SKM-1 treated with dmso at 0.1 percent for 144 hours (cell line): Measurements from ENCODE around the gene PHTF2.
A peak's percentile ranks its signal among the peaks of the same experiment; 100 is the strongest.

Experiments used
- DNase-seq: peaks from one replicate; lab custom pipeline; 2025; ENCODE audit not compliant: unreplicated experiment; lab: John Stamatoyannopoulos, UW

PHTF2 gene

DNA sequence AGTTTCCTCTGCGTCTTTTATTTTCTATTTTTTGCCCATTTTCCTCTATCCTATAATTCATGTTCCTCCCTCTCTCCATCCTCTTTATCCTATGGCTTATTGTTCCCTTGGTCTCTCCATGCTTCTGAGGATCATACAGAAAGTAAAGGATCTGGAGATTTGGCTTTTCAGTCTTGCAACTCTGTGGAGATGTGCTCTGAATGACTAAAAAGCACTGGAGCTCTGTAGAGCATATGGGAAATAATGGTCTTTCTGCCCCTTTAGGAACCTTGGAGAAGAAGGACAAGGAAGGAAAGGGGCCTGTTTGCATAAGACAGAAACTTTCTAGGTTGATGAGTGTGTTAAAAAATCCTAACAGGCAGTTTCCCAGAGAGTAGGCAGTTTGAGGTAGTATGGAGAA is 120.1 kb downstream of the PHTF2 start:
- DNase-seq = no peak

GRCh38 chr7:77923419-77923818 is 124.8 kb downstream of the PHTF2 start:
- DNase-seq = no peak

GRCh38 chr7:77930496-77930895 is 131.9 kb downstream of the PHTF2 start:
- no peak for DNase-seq

DNA sequence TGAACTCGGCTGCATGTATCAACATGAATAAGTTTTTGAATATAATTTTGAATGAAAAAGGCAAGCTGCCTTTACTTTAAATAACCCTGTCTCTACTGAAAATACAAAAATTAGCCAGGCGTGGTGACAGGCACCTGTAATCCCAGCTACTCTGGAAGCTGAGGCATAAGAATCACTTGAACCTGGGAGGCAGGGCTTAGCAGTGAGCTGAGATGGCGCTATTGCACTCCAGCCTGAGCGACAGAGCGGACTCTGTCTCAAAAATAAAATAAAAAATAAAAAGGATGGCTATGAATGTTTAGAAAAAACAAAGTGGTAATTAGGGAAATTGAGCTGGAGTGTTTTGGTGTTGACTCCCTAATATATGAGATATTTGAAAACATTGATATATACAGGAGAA is 133.3 kb downstream of the PHTF2 start:
- DNase-seq = no peak

GRCh38 chr7:77933394-77933793 is 134.8 kb downstream of the PHTF2 start:
- DNase-seq = no peak

DNA sequence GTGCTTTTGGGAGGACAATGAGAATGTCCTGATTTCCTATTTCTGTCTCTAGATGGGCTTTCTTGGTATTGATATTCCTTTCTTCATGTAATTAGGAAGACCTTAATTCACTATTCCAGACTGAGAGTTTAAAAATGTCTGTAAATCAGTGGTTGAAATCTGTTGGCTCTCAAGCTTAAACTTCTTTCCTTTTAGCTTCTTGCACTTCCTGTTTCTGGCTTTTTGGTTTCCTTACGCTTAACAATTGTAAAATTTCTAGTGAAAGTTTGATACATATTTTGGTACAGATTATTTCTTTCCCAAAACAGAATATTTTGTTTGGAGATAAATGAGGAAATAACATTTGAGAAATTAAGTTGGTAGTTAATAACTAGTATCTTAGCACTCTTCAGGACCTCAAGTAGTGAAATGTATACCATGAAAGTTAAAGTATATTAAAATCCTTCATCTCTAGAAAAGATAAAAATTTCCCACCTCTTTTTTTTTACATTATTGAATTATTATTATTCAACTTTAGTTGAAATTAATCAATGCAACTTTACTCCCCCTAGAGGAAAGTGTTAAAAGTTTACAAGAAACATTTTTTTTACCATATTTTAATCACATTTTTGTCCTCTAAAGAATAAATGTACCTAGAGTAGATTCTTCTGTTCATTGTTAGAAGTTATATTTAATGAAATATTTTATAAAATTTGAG is 137.2 kb downstream of the PHTF2 start:
- DNase-seq = peak; percentile 12

DNA sequence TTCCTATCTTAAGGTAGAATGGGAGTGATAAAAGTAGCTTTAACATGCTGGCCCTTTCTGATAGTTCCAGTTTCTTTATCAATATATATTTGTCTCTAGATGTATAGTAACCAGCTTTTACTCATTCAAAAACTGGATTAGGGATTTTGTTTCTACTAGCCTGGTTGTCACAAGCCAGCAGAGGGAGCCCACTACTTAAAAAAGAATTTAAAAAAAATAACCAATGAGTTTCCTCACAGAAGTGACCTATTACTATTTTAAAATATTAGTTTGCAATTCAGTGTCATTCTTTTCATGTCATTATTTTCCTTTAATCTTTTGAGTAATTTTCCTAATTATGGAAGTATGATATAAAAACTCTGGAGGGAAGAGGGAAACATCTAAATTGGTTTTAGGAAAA is 142.1 kb downstream of the PHTF2 start:
- DNase-seq = peak; percentile 26

DNA sequence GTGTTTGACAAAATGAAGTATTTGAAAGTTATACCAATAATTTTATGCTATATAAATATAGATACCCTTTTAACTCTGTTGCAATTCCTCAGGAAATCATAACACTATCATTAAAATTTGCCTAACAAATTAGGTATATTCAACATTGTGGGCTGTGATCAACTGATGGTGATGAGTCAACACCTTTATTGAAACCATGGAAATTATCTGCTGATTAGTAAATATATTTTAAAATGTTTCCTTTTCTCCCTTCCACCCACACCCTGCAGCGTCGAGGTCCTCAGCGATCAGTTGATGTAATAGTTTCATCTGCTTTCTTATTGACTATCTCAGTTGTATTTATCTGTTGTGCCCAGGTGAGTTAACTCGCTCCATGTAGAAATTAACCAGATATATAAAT is 143.9 kb downstream of the PHTF2 start:
- DNase-seq = no peak

DNA sequence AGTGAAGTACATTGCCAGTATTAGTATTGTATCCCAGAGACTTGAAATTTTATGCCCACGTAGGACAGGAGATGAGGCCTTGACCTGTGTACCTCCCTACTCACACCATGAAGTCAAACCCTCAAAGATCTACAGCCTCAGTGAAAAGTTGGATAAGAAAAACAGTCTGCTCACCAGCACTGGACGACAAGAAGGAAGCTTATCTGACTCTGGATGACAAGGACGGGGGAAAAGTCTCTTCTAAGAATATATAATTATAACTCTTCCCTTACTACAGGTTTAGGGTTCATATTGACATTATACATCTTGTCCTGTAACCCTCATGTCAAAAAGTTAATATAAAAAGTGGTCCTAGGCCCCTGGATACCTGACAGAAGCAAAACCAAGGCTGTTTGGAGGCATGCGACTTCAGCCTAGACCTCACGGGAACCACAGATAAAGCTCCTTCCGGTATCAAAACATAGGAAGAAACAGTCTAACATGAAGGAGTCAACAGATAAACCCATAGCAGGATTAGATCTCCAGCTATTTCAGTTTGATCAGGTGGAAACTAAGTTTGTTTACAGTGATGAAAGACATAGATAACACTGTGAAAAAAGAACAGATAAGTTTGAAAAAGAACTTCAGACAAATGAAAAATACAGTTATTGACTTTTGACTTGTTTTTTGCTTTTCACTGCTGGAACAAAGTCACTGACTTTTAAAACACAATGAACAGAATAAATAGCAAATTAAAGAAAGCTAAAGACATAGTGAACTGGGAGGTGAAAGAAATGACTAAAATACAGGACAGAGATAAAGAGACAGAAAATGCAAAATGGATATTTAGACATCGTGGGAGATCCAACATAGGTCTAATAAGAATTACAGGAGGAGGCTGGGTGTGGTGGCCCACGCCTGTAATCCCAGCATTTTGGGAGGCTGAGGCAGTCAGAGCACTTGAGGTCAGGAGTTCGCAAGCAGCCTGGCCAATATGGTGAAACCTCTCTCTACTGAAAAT is 145.9 kb downstream of the PHTF2 start:
- no peak for DNase-seq

- DNase-seq = no peak
Measured at GRCh38 chr7:77950548-77950947, 152.0 kb downstream of the PHTF2 start.

- DNase-seq = no peak
Measured at GRCh38 chr7:77954773-77955555, 156.4 kb downstream of the PHTF2 start.

DNA sequence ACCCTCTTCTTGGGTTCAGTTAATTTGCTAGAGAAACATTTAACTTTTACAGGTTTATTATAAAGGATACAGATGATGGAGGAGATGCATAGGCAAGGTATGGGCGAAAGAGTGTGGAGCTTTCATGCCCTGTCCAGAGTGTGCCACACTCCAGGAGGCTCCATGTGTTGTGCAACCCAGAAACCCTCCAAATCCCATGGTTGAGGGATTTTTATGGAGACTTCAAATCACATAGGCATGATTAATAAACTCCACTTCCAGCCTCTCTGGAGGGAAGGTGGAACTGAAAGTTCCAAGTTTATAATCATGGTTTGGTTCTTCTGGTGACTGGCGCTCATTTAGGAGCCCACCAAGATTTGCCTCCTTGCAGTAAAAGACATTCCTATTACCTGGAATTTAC is 159.9 kb downstream of the PHTF2 start:
- DNase-seq = no peak

GRCh38 chr7:77959080-77959479 is 160.5 kb downstream of the PHTF2 start:
- DNase-seq = no peak

DNA sequence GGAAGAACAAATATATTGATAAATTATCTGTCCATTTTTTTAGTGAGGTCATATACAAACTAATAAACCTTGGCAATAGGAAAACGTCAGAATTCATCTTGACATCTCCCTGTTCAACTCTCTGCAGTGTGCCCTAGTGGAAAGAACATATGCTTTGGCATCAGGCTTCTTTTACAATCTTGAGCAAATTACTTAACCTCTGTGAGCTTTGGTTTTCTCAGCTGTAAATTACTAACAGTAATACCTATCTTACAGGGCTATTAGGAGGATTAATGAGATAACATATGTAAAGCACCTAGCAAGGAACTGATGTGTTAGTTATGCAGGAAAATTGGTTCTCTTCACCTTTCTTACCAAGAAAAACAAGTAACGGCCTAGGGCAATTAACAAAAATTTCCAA is 161.8 kb downstream of the PHTF2 start:
- DNase-seq = no peak

DNA sequence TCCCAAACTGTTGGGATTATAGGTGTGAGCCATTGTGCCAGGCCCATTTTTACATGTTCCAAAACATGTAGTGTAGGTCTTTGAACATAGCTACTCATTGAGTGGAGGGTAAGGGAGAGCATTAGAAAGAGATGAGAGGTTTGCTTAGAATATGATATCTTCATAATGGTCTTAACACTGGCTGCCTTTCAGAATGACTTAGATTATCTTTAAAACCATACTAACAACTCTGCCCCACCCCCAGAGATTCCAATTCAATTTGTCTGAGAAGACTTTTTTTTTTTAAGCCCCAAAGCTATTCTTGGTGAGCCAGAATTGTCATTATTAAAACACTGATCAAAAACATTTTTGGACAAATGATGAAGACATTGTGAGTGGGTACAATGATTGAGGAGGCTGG is 168.9 kb downstream of the PHTF2 start:
- no peak for DNase-seq

GRCh38 chr7:77971726-77972125 is 173.2 kb downstream of the PHTF2 start:
- DNase-seq = no peak

DNA sequence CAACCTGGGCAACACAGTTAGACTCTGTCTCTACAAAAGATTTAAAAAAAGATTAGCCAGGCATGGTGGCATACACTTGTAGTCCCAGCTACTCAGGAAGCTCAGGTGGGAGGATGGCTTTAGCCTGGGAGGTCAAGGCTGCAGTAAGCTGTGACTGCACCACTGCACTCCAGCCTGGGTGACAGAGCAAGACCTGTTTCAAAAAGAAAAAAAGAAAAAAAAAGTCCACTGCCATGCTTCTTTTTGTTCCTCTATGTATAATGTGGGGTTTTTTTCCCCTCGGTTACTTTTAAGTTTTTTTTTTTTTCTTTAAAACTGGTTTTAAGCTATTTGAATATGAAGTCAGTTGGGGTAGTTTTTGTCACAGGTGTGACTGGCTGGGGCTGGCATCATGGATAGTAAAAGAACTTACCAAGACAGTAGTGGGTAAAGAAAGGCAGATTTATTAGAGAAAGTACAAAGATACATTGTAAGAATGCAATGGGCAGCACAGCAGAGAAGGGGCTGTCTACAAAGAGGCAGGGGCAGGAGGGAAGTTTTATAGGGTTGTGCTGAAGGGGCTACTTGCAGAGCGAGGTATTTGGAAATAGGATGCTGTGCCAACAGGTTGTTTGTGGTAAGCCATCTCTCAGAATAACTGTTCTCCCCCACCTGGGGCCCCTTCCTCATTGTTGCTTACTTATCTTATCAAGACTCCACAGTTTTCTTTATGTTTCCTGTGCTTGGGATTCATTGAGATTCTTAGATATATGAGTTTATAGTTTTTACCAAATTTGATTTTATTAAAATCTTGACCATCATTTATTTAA is 177.3 kb downstream of the PHTF2 start:
- DNase-seq = peak; percentile 25

DNA sequence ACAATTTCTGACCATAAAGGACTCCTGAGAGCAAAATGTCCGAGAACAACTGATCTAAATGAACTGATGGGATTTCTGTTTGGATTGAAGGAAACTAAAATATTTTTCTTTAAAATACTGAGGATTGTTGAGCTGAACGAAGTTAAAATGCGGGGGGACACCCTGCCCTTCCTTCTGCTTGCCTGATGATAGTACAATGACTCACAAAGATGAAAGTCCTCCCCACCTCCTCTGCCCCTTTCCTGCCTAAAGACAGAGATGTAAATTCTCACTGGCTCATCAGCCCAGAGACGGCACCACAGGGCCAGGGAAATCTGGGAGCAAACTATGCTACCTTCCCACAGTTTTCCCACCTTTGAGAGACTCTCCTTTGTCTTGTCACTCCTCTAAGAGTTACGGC is 180.6 kb downstream of the PHTF2 start:
- no peak for DNase-seq

DNA sequence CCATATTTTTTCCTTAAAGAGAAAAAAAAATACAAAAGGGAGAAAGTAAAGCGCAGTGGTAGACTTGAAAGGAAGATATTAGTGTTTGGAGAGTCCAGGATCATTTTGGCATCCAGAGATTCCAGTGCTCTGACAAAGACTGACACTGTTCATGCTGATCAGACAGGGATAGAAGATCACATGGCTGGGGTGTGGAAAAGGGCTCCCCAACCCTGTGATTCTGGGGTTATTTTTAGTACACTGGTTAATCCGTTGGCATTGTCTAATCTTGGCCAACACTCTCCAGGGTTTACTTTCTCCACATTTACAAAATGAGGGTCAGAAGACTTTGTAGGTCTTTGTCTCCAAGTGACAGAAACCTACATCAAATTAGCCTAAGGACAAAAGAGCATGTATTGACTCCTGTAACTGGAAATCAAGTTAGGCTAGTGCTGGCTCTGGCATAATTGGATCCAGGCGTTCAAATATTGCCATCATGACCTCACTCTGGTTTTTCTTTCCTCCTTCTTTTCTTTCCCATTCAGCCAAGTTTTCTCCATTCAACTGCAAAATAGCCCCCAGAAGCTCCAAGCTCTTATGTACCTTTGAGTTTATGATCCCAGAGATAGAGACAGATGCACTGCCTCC is 181.6 kb downstream of the PHTF2 start:
- no peak for DNase-seq

- no peak for DNase-seq
Measured at GRCh38 chr7:77982926-77983550, 184.5 kb downstream of the PHTF2 start.
